ENCODE data around the gene CTDSPL. TPM values are rescaled to one million over a fixed set of nuclear protein-coding genes. Genes with fewer than 3 reads are reported as not detected.
A peak's percentile ranks its signal among the peaks of the same experiment; 100 is the strongest.
"Not testable (repeated sequence)": the region's sequence is repeated elsewhere in the genome, so short reads cannot be mapped to it uniquely, and the experiment has no call there.

CTDSPL gene
- total RNA-seq, 8 experiments from 2014 or later = 6.6 to 31.9 (median 12.6) TPM

GRCh38 chr3:38029400-38030125 is 167.9 kb downstream of the CTDSPL start, which contains the start of gene PLCD1:
Gene PLCD1, minus strand, starts transcription at chr3:38029642. Its CDS starts 103 bp downstream, at chr3:38029539.
- 12% methylated on average over 11 of the region's 75 CpGs; no CpG with 5 or more reads in 9 of the 10 experiments for WGBS, 10 experiments
- H3K27ac ChIP-seq = peak within 1 kb of the TSS in 1 of 2 donors; percentile 51

GRCh38 chr3:38030126-38031021 is 168.7 kb downstream of the CTDSPL start:
- ATAC-seq (replicated peaks in 6 of 8) = no peak
- Histone ChIP-seq H3K27ac (peak overlapping the region in 1 of 2 donors; percentile 51), H3K4me3 (peak overlapping the region; percentile 38 to 79 (median 56)), H3K4me1 (replicated peaks in 1 of 2) (peaks cover 9 to 17% of the 10 kb centered on the region in 2 donors)
- in situ Hi-C loops (cut with MboI; ENCODE audit: low pct_unique_long_range_greater_than_20kb in 2 of 9, low sequenced_read_pairs in 9 of 9, unreplicated experiment in 9 of 9) = no loop called here
- WGBS, 10 experiments = 40 to 100% (median 63%) methylated on average over 1 to 3 of the region's 8 CpGs; no CpG with 5 or more reads in 6 of the 10 experiments

More at GRCh38 chr3:38029400-38030125, 167.9 kb downstream of the CTDSPL start, which contains the start of gene PLCD1:
- H3K4me1 ChIP-seq (replicated peaks in 1 of 2) = peaks cover 9 to 17% of the 10 kb centered on the region in 2 donors
- peak; percentile 39 to 53 (median 48) for ATAC-seq (replicated peaks in 6 of 8)
- in situ Hi-C loops (cut with MboI; ENCODE audit: low pct_unique_long_range_greater_than_20kb in 2 of 9, low sequenced_read_pairs in 9 of 9, unreplicated experiment in 9 of 9) = no loop called here
- H3K4me3 ChIP-seq = peak within 1 kb of the TSS; percentile 38 to 79 (median 56)

- in situ Hi-C loops (cut with MboI; ENCODE audit: low pct_unique_long_range_greater_than_20kb in 2 of 9, low sequenced_read_pairs in 9 of 9, unreplicated experiment in 9 of 9) = no loop called here
- 0 to 100% (median 43%) methylated on average over 1 to 4 of the region's 9 CpGs; no CpG with 5 or more reads in 4 of the 10 experiments for WGBS, 10 experiments
- Histone ChIP-seq H3K4me3 (no peak overlapping the region), H3K4me1 (replicated peaks in 1 of 2) (peaks cover 5 to 12% of the 10 kb centered on the region in 2 donors), H3K27ac (no peak overlapping the region)
- ATAC-seq (replicated peaks in 6 of 8) = peak in 3 of 8 experiments; percentile 5 to 12 (median 11)
Observed at GRCh38 chr3:38031022-38031994, 169.6 kb downstream of the CTDSPL start.

GRCh38 chr3:38032328-38032865 is 170.7 kb downstream of the CTDSPL start:
- ATAC-seq (replicated peaks in 6 of 8) = no peak
- 80 to 100% (median 100%) methylated on average over 1 of the region's 1 CpG; no CpG with 5 or more reads in 5 of the 10 experiments for WGBS, 10 experiments
- Histone ChIP-seq H3K4me3 (no peak overlapping the region), H3K27ac (no peak overlapping the region), H3K4me1 (replicated peaks in 1 of 2) (peaks cover 5 to 12% of the 10 kb centered on the region in 2 donors)
- in situ Hi-C loops (cut with MboI; ENCODE audit: low pct_unique_long_range_greater_than_20kb in 2 of 9, low sequenced_read_pairs in 9 of 9, unreplicated experiment in 9 of 9) = no loop called here

DNA sequence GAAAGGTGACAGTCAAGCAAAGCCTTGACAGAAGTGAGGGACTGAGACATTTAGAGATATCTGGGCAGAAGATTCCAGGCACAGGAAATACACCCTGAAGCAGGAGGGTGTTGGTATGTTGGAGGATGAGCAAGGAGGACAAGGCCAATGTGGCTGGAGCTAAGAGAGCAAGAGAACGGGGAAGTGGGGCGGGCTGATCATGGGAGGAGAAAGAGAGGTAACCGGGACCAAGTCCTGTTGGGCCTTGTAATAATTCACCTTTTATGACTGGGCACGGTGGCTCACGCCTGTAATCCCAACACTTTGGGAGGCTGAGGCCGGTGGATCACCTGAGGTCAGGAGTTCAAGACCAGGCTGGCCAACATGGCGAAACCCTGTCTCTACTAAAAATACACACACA is 171.9 kb downstream of the CTDSPL start:
- H3K4me3 ChIP-seq; in situ Hi-C loops (cut with MboI; ENCODE audit: low pct_unique_long_range_greater_than_20kb in 2 of 9, low sequenced_read_pairs in 9 of 9, unreplicated experiment in 9 of 9); ATAC-seq (replicated peaks in 6 of 8); H3K4me1 ChIP-seq (replicated peaks in 1 of 2); H3K27ac ChIP-seq: not testable (repeated sequence)
- 60 to 100% (median 80%) methylated on average over 1 to 5 of the region's 7 CpGs; no CpG with 5 or more reads in 4 of the 10 experiments for WGBS, 10 experiments

Other genes starting within 250 kb of the CTDSPL start
- 10 to 100 TPM in 1 of 8 experiments, 1 to 10 TPM in 3, under 1 TPM in 4; 0.38 to 10.8 (median 1.6) TPM for gene VILL, start 128.9 kb downstream of the CTDSPL start, total RNA-seq
- gene PLCD1, start 167.8 kb downstream of the CTDSPL start, total RNA-seq = 10 to 100 TPM in 7 of 8 experiments, 1 to 10 TPM in 1; 8.8 to 61.8 (median 31.0) TPM
- gene DLEC1, start 177.3 kb downstream of the CTDSPL start, total RNA-seq = 1 to 10 TPM in 4 of 8 experiments, under 1 TPM in 4; 0.27 to 3.5 (median 0.81) TPM